HG03520 (cell line): ENCODE results near the gene ZNF280D.
"Not testable (repeated sequence)": the region's sequence is repeated elsewhere in the genome, so short reads cannot be mapped to it uniquely, and the experiment has no call there.

Experiments
- ATAC-seq: cut with Tn5 transposase; IDR thresholded peaks from one replicate; pipeline ENCODE4 v1.9.1; 2021; ENCODE audit warnings: mild to moderate bottlenecking, moderate library complexity; ENCODE audit not compliant: unreplicated experiment

Gene ZNF280D

GRCh38 chr15:56733136-56734012 lies at the start of gene ZNF280D:
TSS of gene ZNF280D (minus strand) at chr15:56733509. CDS start at chr15:56707109, 26,400 bp downstream.
- ATAC-seq: peak; percentile 74

GRCh38 chr15:56782306-56782705 lies 49.0 kb upstream of the ZNF280D start:
- ATAC-seq: no peak

DNA sequence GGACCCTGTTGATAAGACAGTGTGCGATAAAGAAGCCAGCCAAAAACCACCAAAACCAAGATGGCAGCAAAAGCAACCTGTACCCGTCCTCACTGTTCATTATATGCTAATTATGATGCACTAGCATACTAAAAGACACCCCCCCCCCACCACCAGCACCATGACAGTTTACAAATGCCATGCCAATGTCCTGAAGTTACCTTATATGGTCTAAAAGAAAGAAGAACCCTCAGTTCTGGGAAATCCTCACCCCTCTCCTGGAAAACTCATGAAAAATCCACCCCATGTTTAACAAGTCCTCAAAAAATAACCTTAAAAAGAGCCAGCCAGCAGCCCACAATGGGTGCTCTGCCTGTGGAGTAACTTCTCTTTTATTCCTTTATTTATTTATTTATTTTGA lies 48.4 kb upstream of the ZNF280D start:
- no peak for ATAC-seq

DNA sequence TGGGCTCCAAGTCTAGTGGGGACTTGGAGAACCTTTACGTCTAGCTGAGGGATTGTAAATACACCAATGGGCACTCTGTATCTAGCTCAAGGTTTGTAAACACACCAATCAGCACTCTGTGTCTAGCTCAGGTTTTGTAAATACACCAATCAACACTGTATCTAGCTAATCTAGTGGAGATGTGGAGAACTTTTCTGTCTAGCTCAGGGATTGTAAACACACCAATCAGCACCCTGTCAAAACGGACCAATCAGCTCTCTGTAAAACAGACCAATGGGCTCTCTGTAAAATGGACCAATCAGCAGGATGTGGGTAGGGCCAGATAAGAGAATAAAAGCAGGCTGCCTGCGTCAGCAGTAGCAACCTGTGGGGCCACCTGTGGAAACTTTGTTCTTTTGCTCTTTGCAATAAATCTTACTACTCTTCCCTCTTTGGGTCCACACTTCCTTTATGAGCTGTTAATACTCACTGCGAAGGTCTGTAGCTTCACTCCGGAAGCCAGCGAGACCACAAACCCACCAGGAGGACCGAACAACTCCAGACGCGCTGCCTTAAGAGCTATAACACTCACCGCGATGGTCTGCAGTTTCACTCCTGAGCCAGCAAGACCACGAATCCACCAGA lies 46.9 kb upstream of the ZNF280D start:
- not testable (repeated sequence) for ATAC-seq

GRCh38 chr15:56779449-56779848 lies 46.1 kb upstream of the ZNF280D start:
- not testable (repeated sequence) for ATAC-seq

DNA sequence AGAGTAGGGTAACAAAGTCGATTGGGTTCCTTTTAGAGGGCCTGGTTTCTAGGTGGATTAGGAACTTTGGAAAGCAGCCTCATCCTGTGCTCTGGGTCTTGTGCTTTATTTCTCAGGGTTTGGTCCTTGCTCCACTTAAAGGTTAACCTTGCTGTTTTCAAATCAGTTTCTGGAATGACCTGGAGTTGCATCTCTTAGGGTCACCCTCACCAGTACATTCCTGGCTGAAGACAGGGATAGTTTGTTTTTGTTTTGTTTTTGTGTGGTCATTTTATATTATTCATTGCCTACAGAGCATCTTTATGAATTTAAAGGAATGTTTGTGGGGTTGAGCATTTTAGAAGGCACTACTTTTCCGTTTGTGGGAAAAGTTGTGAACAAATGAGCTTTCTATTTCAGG lies 45.5 kb upstream of the ZNF280D start:
- ATAC-seq: no peak

DNA sequence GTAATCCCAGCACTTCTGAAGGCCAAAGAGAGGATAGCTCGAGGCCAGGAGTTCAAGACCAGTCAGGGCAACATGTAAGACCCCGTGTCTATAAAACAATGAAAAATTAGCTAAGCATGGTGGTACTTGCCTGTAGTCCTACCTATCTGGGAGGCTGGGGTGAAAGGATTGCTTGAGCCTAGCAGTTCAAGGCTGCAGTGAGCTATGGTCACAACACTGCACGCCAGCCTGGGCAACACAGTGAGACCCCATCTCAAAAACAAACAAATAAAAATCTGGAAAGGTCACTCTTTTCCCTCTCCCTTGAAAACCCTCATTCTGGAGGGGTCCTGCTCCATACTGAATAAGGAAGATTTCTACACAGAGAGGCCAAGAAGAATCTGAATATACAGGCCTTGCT lies 43.5 kb upstream of the ZNF280D start:
- ATAC-seq: no peak

DNA sequence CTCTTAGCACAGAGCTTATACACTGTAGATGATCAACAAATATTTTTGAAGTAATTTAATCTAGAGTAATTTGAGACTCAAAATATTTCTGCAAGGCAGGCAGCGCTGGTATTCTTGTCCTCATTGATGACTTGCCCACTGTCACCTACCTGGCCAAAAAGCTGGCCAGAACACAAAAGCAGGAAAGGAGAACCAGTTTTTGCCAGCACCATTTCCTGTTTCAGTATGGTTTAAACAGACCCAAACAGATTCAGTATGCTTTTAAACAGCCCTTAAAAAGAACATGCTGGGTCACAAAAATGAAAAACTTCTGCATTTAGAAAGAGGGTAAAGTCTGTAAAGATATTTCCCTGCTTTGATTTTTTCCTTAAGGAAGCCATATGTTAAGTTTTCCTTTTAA lies 42.3 kb upstream of the ZNF280D start:
- ATAC-seq: no peak

DNA sequence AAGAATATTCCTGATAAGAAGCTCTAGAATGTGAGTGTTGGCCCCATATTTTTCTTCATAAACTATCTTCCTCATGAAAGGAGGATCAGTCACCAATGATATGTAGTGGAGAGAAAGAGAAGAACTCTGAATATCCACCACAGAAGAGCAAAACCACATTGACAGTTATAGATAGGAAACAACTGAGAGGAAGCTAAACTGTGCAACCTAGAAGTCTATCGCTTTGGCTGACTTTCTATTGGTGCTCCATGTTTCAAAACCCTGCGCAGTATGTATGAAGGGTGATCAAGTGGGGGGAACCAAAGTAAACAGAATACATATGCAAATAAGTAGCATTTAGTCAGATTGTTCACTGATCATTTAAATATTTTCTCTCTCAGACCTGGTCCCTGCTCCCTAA lies 41.0 kb upstream of the ZNF280D start:
- ATAC-seq: no peak

DNA sequence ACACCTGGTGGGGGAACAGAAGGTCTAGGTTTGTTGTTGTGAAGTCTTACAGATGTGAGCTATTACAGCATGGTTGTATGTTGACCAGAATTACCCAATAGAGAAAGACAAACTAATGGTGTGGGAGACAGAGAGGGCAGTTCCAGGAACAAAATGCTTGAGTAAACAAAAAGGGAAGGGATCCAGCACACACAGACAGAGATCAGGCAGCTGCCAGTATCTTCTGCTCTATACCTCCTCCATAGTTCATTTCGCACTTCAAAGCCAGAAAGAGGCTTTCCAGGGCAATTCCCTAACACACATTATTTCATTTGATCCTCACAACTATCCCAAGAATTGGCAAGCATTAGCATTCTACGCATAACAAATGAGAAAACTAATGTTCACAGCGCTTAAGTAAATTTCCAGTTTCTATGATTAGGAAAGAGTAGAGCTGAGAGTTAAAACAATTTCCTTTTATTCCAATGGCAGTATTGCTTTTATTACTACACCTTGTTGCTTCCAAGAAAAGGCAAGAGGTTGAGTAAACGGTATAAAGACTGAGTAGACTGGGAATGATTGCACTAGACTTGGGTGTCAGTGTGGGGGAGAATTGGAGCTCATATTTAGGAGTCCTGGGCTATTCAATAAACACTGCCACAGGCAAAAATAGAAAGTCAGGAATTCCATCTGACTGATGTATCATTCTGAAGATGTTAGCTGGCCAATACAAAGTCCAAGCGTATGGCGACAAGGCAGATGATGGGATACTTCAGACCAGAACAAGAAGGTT lies 39.7 kb upstream of the ZNF280D start:
- ATAC-seq: no peak

DNA sequence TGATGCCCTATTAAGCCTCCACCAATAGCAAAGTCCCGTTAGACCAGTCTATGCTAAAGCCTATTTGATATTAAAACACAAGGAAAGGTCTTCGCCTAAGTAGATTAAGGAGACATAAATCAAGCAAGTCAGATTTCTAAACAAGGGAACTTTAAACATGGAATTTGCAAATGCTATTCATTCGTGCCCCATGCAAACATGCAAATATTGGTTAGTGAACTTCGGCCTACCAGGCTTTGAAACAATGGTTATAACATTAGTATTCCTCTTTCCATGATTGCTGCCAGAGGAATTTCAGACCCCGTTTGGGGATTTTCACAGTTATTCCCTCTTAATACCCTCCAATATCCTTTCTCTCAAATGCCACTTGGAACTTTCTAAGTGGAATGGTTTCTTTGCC lies 36.9 kb upstream of the ZNF280D start:
- no peak for ATAC-seq

GRCh38 chr15:56767315-56767714 lies 34.0 kb upstream of the ZNF280D start:
- no peak for ATAC-seq

DNA sequence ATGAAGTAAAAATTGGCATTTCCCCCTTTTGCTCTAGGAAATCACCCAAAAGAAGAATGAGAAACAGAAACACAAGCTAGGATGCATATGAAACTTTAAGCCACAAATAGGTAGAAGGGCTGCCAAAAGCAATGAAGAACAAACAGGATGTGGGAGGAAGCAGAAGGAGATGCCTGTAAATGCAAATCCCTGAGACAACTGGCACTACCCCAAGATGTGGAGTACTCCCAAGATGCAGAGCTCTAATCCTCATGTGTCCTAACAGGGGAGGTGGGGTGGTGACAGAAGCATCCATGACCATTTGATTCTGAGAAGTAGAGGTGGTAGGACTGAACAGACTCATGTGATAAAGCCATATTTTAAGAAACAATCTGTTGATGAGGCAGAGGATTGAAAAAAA lies 31.9 kb upstream of the ZNF280D start:
- no peak for ATAC-seq

DNA sequence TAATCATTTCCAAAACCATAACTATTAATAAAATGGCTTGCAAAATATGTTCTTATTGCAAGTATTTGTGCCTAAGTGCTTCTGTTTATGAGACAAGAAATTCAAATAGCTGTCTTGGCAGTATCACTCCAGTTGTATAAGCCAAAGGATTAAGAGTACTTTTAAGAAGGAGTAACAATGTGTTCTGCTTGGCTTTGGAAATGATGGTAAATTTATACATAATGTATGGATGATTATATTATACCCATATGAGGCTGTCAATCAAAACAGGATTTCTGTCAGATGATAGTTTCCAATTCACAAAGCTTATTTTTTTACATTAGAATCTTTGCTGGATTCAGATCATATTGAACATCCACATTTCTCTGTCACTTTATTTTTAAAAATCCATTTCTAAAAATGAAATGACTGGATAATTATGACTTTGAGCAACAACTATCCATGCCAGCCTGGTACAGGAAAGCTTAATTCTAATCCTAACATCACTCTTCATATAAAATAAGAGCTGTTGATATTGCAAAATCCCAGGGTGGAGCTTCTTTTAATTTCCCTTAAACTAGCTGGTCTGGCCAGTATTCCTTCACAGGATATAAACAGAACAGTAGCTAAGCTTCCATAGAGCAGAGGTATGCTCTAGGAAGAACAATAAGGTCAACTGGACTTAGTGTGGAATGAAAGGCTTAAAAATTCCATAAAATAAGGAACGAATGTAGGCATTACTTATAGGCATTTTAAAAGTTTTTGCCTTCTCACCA lies 30.0 kb upstream of the ZNF280D start:
- ATAC-seq: no peak

GRCh38 chr15:56760186-56760585 lies 26.9 kb upstream of the ZNF280D start:
- ATAC-seq: no peak

GRCh38 chr15:56759450-56759845 lies 26.1 kb upstream of the ZNF280D start:
- no peak for ATAC-seq

- ATAC-seq: no peak
Measured at GRCh38 chr15:56758770-56759449, 25.6 kb upstream of the ZNF280D start.

DNA sequence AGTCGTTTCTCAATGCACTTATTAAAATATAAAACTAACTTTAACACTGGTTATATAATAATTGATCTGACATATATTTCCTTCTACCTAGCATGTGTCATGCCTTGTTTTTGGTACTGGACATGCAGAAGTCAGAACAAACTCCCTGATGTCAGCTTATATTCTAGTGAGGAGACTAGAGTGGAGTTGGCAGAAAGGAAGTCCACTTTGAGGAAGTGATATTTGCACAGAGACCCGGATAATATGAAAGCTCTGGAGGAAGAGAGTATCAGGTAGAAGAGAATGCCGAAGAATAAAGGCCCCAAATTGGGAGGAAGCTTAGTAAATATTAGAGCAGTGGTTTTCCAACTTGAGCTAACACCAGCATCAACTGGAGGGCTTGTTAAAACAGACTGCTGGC lies 24.6 kb upstream of the ZNF280D start:
- no peak for ATAC-seq

GRCh38 chr15:56754772-56755370 lies 21.6 kb upstream of the ZNF280D start:
- no peak for ATAC-seq

GRCh38 chr15:56752986-56753385 lies 19.7 kb upstream of the ZNF280D start:
- no peak for ATAC-seq
